ENCODE measurements around the gene NBAS. TPM values are rescaled to one million over a fixed set of nuclear protein-coding genes. Genes with fewer than 3 reads are reported as not detected.

Gene NBAS
- total and polyA plus RNA-seq, 2 of the 4 experiments (the other 2 are of a cell fraction) = 22.3 to 105 TPM

DNA sequence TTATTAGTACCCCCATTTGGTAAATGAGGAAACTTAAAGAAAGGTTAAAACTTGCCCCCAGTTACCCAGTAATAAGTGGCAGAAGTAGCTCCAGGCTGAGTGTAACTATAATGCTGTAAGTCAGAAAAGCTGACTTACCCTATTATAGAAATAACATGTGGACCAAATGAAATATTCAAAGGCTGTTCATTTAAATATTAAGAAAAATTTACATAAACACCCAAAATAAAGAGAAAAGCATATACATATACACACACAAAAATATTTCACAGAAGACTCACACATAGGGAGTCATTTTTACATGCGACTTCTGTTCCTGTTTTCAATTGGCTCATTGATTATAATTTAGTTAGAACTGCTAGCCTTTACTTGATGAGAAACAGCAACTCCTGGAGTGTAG is 189.1 kb downstream of the NBAS start:
- no peak overlapping the region for H3K4me2 ChIP-seq (ENCODE audit: low read depth, low read length)
- H3K14ac ChIP-seq (replicated peaks; ENCODE audit: low read depth, low read length) = no peak overlapping the region
- no peak overlapping the region for H2AK9ac ChIP-seq (replicated peaks; ENCODE audit: low read depth, low read length, poor library complexity)
- H3K4me3 ChIP-seq (ENCODE audit: insufficient read depth, low read depth, low read length) = no peak overlapping the region
- BruUV-seq (replicated peaks) = no TSS peak
- TF ChIP-seq, protein P1, sequence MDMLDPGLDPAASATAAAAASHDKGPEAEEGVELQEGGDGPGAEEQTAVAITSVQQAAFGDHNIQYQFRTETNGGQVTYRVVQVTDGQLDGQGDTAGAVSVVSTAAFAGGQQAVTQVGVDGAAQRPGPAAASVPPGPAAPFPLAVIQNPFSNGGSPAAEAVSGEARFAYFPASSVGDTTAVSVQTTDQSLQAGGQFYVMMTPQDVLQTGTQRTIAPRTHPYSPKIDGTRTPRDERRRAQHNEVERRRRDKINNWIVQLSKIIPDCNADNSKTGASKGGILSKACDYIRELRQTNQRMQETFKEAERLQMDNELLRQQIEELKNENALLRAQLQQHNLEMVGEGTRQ (IDR thresholded peaks at IDR 0.05; ENCODE audit: low read depth, low read length) = no peak
- TF ChIP-seq RAD21 (IDR thresholded peaks at IDR 0.05; ENCODE audit: low read length) = no peak
- TF ChIP-seq MAZ (IDR thresholded peaks at IDR 0.05; ENCODE audit: borderline replicate concordance, low read depth, low read length) = no peak
- TF ChIP-seq MAFK (IDR thresholded peaks at IDR 0.05; ENCODE audit: low read depth, low read length) = no peak
- TF ChIP-seq BHLHE40 (IDR thresholded peaks at IDR 0.05; ENCODE audit: low read depth, low read length) = no peak
- TF ChIP-seq POLR2A (IDR thresholded peaks at IDR 0.05; ENCODE audit: low read depth, low read length) = no peak
- TF ChIP-seq FOS (IDR thresholded peaks at IDR 0.05; ENCODE audit: low read depth, low read length) = no peak
- no peak for TF ChIP-seq RCOR1 (IDR thresholded peaks at IDR 0.05; ENCODE audit: insufficient replicate concordance, low read length)
- TF ChIP-seq SMC3 (IDR thresholded peaks at IDR 0.05; ENCODE audit: low read depth, low read length) = no peak
- no peak for TF ChIP-seq RFX5 (IDR thresholded peaks at IDR 0.05; ENCODE audit: low read depth, low read length)
- TF ChIP-seq, protein P2, sequence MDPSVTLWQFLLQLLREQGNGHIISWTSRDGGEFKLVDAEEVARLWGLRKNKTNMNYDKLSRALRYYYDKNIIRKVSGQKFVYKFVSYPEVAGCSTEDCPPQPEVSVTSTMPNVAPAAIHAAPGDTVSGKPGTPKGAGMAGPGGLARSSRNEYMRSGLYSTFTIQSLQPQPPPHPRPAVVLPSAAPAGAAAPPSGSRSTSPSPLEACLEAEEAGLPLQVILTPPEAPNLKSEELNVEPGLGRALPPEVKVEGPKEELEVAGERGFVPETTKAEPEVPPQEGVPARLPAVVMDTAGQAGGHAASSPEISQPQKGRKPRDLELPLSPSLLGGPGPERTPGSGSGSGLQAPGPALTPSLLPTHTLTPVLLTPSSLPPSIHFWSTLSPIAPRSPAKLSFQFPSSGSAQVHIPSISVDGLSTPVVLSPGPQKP (IDR thresholded peaks at IDR 0.05; ENCODE audit: borderline replicate concordance, low read depth, low read length) = no peak
- TF ChIP-seq, protein P3, sequence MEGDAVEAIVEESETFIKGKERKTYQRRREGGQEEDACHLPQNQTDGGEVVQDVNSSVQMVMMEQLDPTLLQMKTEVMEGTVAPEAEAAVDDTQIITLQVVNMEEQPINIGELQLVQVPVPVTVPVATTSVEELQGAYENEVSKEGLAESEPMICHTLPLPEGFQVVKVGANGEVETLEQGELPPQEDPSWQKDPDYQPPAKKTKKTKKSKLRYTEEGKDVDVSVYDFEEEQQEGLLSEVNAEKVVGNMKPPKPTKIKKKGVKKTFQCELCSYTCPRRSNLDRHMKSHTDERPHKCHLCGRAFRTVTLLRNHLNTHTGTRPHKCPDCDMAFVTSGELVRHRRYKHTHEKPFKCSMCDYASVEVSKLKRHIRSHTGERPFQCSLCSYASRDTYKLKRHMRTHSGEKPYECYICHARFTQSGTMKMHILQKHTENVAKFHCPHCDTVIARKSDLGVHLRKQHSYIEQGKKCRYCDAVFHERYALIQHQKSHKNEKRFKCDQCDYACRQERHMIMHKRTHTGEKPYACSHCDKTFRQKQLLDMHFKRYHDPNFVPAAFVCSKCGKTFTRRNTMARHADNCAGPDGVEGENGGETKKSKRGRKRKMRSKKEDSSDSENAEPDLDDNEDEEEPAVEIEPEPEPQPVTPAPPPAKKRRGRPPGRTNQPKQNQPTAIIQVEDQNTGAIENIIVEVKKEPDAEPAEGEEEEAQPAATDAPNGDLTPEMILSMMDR (conservative IDR thresholded peaks at IDR 0.05; ENCODE audit: low read depth, low read length) = no peak
- no peak for TF ChIP-seq CEBPB (IDR thresholded peaks at IDR 0.05; ENCODE audit: low read depth, low read length)
- no peak for TF ChIP-seq MXI1 (IDR thresholded peaks at IDR 0.05; ENCODE audit: borderline replicate concordance, low read depth, low read length)
- TF ChIP-seq CHD1 (IDR thresholded peaks at IDR 0.05; ENCODE audit: low read depth, low read length) = no peak
- TF ChIP-seq NFE2L2 (IDR thresholded peaks at IDR 0.05; ENCODE audit: low read depth, low read length) = no peak
- no peaks in the 10 kb centered on the region for H4K20me1 ChIP-seq (ENCODE audit: insufficient read depth, low read length)
- dilution Hi-C loops (cut with HindIII; ENCODE audit: low sequenced_read_pairs, unreplicated experiment) (no loop called here), in situ Hi-C loops (cut with MboI; ENCODE audit: low sequenced_read_pairs) (no loop called here), intact Hi-C loops (cut with micrococcal nuclease) (no loop called here)
- ChIA-PET POLR2A (ENCODE audit: unreplicated experiment) (no interaction called here), CTCF (interaction anchor here (0.5 to 1.1 kb wide), 2 partner anchors 15 to 26 kb away, joined by 3 read pairs; no protein-coding TSS in a partner anchor)
- no peaks in the 10 kb centered on the region for H3K9me3 ChIP-seq (ENCODE audit: control insufficient read depth, insufficient read depth, low read length)
- H2BK5ac ChIP-seq (ENCODE audit: low read depth, low read length, poor library complexity, severe bottlenecking) = no peak overlapping the region
- no peak overlapping the region for H4K5ac ChIP-seq (ENCODE audit: low read depth, low read length)
- no peak overlapping the region for H3K27ac ChIP-seq (ENCODE audit: insufficient read depth, low read length)
- H3K56ac ChIP-seq (ENCODE audit: extremely low read depth, insufficient read depth, low read length) = no peak overlapping the region
- H2BK15ac ChIP-seq (ENCODE audit: low read depth, low read length) = no peak overlapping the region
- no peak overlapping the region for H4K91ac ChIP-seq (ENCODE audit: insufficient read depth, low read depth, low read length)
- H3K4me1 ChIP-seq (ENCODE audit: control insufficient read depth, insufficient read depth, low read length) = no peaks in the 10 kb centered on the region
- H2AK5ac ChIP-seq (ENCODE audit: low read depth, low read length) = no peak overlapping the region
- no peak overlapping the region for H3K18ac ChIP-seq (ENCODE audit: low read depth, low read length)
- WGBS, 2 experiments (ENCODE audit: extremely low coverage in 2 of 2, insufficient read length in 1 of 2) = no CpG with 5 or more reads among the region's 1 CpG
- no peak overlapping the region for H2AFZ ChIP-seq (replicated peaks; ENCODE audit: low read length, poor library complexity)
- H3K27me3 ChIP-seq (ENCODE audit: control insufficient read depth, insufficient read depth, low read length) = no peaks in the 10 kb centered on the region
- H3K36me3 ChIP-seq (ENCODE audit: control insufficient read depth, insufficient read depth, low read length) = peaks cover 8% of the 10 kb centered on the region
- H3K9me1 ChIP-seq (ENCODE audit: insufficient read depth, low read length) = no peaks in the 10 kb centered on the region
- no peak overlapping the region for H4K8ac ChIP-seq (ENCODE audit: low read depth in 2 of 2, low read length in 2 of 2)
- H3K23ac ChIP-seq (ENCODE audit: low read depth, low read length) = no peak overlapping the region
- H2BK20ac ChIP-seq (ENCODE audit: low read depth, low read length) = no peak overlapping the region
- H3K4ac ChIP-seq (ENCODE audit: low read depth, low read length) = no peak overlapping the region
- H3K9ac ChIP-seq (ENCODE audit: low read depth, low read length) = no peak overlapping the region
- DNase-seq = no peak
- H3K79me1 ChIP-seq (ENCODE audit: low read depth in 1 of 2, low read length in 2 of 2) = no peaks in the 10 kb centered on the region; a peak in 2 of 4 replicates
- no peak for ATAC-seq (ENCODE audit: low read depth)
- no peak overlapping the region for H2BK120ac ChIP-seq (ENCODE audit: low read depth, low read length)

Data from IMR-90 (cell line).